HepG2 (cell line): ENCODE data around the gene RNMT.
"Not testable (repeated sequence)": the region's sequence is repeated elsewhere in the genome, so short reads cannot be mapped to it uniquely, and the experiment has no call there.

Source experiments
- DNMT1 ChIP-seq: sonication (generic); formaldehyde crosslinking; IDR thresholded peaks from 2 replicates; pipeline ENCODE4 v1.5.1; 2020; ENCODE audit warnings: mild to moderate bottlenecking, missing genetic modification reagents
- POLR2A ChIP-seq, 2 experiments: IDR thresholded peaks; 2 replicates each; pipeline ENCODE4 v1.6.1; 2011; ENCODE audit warnings: low read depth in 2 of 2, low read length in 2 of 2, mild to moderate bottlenecking in 1 of 2, moderate library complexity in 1 of 2; ENCODE audit not compliant: insufficient read depth in 1 of 2
- ZNF629 ChIP-seq: sonication (generic); formaldehyde crosslinking; conservative IDR thresholded peaks from 2 replicates; pipeline ENCODE4 v1.5.0; 2020; ENCODE audit warnings: missing genetic modification reagents

GRCh38 chr18:13677350-13677749, 49.1 kb upstream of the RNMT start:
- not testable (repeated sequence) for TF ChIP-seq DNMT1 (CRISPR knock-in tag); POLR2A (IDR thresholded peaks at IDR 0.05; ENCODE audit: insufficient read depth in 1 of 2, low read depth in 2 of 2, low read length in 2 of 2); ZNF629 (CRISPR knock-in tag)
